GM18870 (cell line): ENCODE measurements around the gene XCR1.
"Not testable (repeated sequence)": the region's sequence is repeated elsewhere in the genome, so short reads cannot be mapped to it uniquely, and the experiment has no call there.

ENCODE experiments used
- ATAC-seq: cut with Tn5 transposase; IDR thresholded peaks from one replicate; pipeline ENCODE4 v1.9.1; 2021; ENCODE audit warnings: moderate library complexity; ENCODE audit not compliant: unreplicated experiment

XCR1 gene

DNA sequence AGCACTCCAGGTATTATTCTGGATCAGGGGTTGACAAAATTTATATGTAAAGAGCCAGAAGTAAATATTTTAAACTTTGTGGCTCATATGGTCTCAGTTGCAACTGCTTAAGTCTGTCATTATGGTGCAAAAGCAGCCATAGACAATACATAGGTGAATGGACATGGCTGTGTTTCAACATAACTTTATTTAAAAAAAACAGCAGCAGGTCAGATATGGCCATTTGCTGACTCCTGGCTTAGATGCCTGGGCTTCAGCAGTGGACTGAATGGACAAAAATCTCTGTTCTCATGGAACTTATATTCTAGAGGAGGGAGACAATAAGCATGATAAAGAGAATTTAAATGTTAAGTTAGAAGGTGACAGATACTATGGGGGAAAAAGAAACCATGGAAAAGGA lies 20.0 kb downstream of the XCR1 start:
- no peak for ATAC-seq

DNA sequence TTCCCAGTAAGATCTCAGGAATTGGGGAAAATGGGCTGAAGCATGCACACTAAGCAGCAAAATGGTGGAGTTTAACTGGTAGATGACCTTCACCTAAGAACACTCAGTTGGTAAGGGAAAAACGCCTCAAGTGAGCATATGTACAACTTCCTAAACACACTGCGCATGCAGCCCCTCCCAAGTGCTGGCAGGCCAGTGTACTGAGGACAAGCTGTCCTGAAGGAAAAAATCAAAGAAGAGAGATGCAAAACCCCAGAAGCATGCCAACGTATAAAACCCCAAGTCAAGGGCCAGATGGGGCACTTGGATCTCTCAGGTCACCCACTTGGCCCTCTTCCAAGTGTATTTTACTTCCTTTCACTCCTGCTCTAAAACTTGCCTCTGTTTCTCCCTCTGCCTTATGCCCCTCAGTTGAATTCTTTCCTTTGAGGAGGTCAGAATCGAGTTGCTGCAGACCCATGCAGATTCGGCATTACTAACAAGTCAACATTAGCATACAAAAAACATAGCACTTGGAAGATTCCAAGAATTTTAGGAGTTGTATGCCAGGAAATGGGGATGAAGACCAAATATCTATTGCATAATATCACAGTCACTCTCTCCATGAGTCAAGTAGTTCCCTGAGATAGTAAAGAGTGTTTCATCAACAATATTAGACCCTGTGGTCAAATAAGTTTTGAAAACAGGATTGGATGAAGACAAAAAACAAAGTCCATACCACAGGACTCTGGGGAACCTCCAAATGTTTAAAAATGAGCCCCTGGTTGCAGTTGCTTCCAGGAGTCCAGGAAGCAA lies 20.8 kb downstream of the XCR1 start:
- no peak for ATAC-seq

DNA sequence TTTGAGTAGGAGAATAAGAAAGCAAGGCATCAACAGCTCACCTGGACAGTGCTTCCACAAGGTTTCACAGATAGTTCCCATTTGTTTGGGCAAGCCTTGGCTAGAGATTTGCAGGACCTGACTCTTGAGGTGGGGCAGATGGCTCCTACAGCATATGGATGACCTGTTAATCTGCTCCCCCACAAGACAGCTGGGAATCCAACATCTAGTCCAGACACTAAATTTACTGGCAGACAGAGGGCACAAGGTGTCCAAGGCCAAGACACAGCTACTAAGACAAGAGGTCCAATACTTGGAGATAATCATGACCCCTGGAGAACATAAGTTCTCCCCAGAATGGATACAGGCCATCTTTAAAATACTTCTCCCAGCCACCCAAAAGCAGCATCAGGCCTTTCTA lies 23.6 kb downstream of the XCR1 start:
- not testable (repeated sequence) for ATAC-seq

DNA sequence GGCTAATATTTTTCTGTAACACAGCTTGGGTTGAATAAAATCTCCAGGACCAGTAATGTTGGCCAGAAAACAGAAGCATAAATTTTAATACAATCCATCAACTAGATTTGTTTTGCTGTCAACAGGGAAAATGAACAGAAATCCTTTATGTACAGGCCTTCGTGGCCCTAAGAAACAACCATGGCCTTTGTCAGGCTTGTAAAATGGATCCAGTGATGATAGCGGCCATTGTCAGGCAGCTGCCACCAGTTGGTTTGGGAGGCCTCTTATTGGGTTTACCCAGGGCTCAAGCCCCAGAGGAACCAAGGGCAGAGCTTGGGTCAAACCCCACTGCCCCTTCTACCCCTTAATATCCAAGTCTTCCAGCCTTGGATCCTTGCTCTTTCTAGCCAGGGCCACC lies 26.1 kb downstream of the XCR1 start:
- no peak for ATAC-seq

- no peak for ATAC-seq
These were observed 29.3 kb downstream of the XCR1 start for GRCh38 chr3:45997942-45998341.

DNA sequence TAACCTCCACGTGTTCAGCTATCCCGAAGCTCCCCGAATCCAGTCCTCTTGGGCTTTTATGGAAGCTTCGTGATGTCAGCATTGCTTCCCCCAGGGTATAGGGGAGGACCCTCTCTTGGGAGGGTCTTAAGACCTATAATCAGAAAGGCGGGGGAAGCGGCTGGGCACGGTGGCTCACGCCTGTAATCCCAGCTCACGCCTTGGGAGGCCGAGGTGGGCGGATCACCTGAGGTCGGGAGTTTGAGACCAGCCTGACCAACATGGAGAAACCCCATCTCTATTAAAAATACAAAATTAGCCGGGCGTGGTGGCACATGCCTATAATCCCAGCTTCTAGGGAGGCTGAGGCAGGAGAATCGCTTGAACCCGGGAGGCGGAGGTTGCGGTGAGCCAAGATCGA lies 29.8 kb downstream of the XCR1 start:
- ATAC-seq = not testable (repeated sequence)

- ATAC-seq = peak; percentile 49
These were observed 31.8 kb downstream of the XCR1 start, which contains the start of gene FYCO1 for GRCh38 chr3:45995236-45996192. Gene FYCO1 (minus strand): TSS chr3:45995824. CDS start chr3:45984910, 10,914 bp downstream.

GRCh38 chr3:45994419-45995235 lies 32.7 kb downstream of the XCR1 start:
- no peak for ATAC-seq

DNA sequence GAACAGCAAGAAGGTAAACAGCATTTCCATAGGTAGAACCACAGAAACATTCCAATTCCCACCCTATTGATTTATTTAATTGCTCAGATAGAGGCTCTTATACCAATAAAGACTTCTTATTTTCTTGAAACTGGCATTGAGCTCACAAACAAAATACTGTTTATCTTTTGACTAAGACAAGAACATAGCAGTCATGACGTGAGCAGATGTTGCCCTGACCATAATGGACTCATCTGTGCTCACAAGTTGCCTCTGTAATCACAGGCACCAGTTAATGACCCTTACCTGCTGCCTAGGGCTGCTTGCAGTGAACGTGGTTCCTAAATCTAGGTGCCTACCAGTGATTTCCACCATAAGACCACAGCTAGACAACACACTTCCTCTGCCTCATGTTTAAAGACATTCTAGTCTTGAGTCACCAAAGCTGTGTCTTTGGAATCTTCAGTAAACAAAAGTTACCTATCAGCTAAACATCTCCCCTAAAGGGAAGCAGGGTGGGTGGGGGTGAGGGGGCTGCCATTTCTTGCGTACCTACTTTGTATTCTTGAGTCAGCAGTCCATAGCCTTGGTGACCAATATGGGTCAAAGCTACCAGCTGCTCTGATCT lies 33.8 kb downstream of the XCR1 start:
- no peak for ATAC-seq

- no peak for ATAC-seq
These were observed 34.5 kb downstream of the XCR1 start for GRCh38 chr3:45992821-45993221.

GRCh38 chr3:45992133-45992729 lies 35.1 kb downstream of the XCR1 start:
- ATAC-seq = no peak

DNA sequence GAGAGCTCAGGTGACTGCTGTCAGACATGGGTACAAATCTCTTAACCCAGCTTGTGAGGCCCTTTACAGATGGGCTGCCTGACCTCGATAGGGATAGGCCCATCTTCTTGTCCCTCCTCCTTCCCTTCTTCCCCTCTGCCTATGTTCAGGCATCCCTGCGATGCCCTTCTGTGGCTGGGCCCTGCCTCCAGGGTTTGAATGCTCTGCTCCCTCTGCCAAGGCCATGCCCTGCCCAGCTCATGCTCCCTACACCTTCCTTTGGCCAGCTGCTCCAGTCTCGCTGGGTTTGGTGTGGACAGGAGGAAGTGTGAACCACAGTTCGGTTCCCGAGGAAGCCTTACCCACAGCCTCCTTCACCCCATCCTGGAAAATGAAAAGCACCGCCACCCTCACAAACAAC lies 35.9 kb downstream of the XCR1 start:
- ATAC-seq = no peak

DNA sequence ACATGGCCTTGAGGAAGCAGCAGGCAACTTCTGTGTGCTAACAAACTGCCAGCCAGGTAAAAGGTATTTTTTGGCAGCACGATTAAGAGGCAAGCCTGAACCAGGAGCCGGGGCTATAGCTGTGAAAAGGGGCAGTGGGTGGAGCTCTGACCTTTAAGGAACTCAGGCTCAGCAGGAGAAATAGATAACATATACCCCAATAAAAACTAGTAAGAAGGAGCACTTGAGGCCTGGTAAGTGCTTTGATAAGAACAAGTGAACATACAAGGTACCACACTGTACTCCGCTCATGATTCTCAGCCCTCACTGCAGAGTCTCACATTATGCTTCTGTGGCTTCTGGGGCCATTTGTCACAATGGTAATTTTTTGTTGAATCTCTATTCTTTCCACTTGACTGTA lies 37.1 kb downstream of the XCR1 start:
- ATAC-seq = no peak

DNA sequence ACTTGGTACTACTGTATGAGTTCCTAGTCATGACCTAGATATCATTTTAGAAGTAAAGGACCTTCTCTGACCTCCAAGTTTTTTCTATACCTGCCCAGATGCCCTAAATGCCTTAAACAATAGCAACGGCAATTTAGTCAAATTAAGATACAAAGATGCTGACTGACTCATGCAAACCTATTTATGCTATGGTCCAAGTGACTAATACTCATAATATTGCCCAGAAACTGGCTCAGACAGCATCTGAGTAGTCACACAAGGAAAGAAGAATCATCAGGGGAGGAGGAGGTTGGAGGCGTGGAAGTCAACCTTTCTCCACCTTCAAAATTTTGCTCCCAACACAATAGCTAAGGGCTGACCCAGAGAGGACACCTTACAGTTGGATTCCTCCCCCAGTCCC lies 38.5 kb downstream of the XCR1 start:
- ATAC-seq = no peak

- ATAC-seq = no peak
These were observed 38.9 kb downstream of the XCR1 start for GRCh38 chr3:45988362-45988761.

DNA sequence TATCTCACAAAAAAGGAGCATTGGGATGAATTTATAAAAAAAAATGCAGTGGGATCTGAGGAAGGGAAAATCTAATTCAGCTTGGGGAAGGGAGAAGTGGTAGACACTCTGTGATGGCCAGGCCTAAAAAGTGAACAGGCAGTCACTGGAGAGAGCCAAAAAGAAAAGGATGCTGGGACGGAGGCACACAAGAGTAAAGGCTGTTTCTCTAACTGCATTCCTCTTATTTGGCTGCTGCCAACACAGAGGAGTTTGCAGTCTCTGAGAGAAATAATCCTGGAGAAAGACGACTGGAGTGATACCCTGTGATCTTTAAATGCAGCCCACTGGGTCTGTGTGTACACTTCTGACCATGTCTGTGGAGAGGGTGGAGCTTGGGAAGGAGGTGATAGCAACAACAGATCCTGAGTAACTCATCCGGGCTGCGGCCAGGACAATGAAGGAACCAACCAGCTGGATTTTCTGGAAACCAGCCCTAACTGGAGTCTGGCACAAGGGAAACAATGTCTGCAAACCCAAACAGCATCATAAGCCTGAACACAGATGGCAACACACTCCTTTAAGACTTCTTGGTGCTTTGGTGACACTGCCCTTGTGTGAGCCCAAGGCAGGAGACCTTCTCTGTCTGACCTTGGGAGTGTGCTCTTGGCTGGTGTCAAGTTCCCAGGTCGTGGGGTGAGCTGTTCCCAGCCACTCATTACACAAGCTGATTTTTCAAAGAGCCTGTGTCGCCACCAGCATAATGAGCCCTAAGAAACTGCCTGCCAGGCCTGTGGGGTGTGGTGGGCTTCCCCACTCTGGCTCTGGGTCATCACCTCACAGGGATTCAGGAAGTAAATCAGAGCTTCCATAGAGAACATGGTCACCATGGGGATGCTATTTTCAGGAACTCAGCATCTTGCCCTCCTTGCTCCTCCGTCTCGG lies 39.7 kb downstream of the XCR1 start:
- no peak for ATAC-seq

GRCh38 chr3:45986303-45986982 lies 40.8 kb downstream of the XCR1 start:
- no peak for ATAC-seq

GRCh38 chr3:45985532-45986302 lies 41.6 kb downstream of the XCR1 start:
- no peak for ATAC-seq
